Right lobe of liver (tissue), 4 donors: ENCODE results near the gene PLCB1.

Experiments used
- POLR2A ChIP-seq: fragments of 450-650 bp; IDR thresholded peaks from one replicate; pipeline ENCODE4 v1.6.1; 2017; ENCODE audit warnings: antibody characterized with exemption, mild to moderate bottlenecking
- TF ChIP-seq, protein P1 (sequence below), 4 donors: fragments of 200-600 bp in 3 of 4; fragments of 450-650 bp in 1 of 4; IDR thresholded peaks; one replicate each; pipeline versions ENCODE4 v1.5.1 to v1.8.0; 2016 to 2022; ENCODE audit warnings: antibody characterized with exemption in 4 of 4, mild to moderate bottlenecking in 2 of 4
- donor health status: DM: no; HTN: no; CAD: no.
- donor health status: DM: no; HTN: no; CAD: no.
- donor health status: DM: no; HTN: yes; CAD: no.

DNA sequence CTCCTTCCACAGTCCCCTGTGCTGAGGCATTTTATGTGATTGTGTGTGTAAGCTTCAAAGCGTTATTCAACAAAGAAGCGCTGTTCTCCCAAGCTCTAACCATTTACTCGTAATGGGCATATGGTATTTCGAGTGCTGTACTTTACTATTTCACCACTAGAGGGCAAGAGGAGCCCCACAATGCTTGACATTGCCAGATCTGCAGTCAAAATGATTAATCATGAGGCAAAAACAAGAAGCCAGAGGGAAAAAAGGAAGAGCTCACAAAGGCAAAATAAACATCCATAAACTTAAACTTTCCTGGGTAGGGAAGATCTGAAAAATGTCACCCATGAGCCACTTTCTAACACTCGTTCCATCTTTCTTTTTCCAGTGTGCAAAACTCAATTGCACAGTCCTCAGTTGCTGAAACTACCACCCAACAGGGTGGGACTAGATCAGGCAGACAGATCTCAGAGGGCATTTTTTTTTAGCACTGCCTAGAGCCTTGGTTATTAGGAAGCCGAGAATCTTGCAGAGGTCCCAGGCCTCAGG lies 721.8 kb downstream of the PLCB1 start:
- TF ChIP-seq, protein P1, sequence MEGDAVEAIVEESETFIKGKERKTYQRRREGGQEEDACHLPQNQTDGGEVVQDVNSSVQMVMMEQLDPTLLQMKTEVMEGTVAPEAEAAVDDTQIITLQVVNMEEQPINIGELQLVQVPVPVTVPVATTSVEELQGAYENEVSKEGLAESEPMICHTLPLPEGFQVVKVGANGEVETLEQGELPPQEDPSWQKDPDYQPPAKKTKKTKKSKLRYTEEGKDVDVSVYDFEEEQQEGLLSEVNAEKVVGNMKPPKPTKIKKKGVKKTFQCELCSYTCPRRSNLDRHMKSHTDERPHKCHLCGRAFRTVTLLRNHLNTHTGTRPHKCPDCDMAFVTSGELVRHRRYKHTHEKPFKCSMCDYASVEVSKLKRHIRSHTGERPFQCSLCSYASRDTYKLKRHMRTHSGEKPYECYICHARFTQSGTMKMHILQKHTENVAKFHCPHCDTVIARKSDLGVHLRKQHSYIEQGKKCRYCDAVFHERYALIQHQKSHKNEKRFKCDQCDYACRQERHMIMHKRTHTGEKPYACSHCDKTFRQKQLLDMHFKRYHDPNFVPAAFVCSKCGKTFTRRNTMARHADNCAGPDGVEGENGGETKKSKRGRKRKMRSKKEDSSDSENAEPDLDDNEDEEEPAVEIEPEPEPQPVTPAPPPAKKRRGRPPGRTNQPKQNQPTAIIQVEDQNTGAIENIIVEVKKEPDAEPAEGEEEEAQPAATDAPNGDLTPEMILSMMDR (IDR thresholded peaks at IDR 0.05) = peak; percentile 74 to 87 (median 82)
- no peak for TF ChIP-seq POLR2A
